ENCODE data around the gene AADACL2. TPM values are rescaled to one million over a fixed set of nuclear protein-coding genes. Genes with fewer than 3 reads are reported as not detected.

Gene AADACL2
- total and polyA plus RNA-seq, 4 donors: not detected

DNA sequence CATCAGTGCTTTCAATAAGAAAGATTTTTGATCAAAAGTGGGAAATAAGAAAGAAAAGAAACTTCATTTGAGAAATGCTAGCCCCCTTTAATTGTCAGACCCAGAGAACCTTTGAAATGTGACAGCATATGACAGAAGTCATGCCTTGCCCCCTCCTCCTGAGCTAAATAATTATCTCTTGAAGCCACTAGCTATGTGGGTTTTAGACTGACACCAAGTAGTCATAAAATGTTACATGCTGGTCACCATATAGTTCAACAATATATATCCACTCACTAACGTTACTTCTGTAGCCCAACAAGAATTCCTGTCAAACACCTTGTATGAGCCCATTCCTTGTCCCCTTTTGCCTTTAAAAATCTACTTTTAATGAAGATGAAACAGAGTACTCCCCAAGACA is 43.1 kb upstream of the AADACL2 start:
- WGBS: 90% methylated on average over 1 of the region's 1 CpG
- DNase-seq (ENCODE audit: low spot score): no peak
- H3K9me3 ChIP-seq (ENCODE audit: control insufficient read depth in 4 of 4, low read length in 3 of 4): no peaks in the 10 kb centered on the region
- H3K4me3 ChIP-seq (ENCODE audit: low read depth in 1 of 3, low read length in 3 of 3): no peak overlapping the region
- no peaks in the 10 kb centered on the region for H3K36me3 ChIP-seq (ENCODE audit: control insufficient read depth in 4 of 4, insufficient read depth in 3 of 4, low read depth in 1 of 4, low read length in 3 of 4)
- TF ChIP-seq SP1 (IDR thresholded peaks at IDR 0.05) (no peak), GABPA (IDR thresholded peaks at IDR 0.05 in 1 of 2, conservative IDR thresholded peaks at IDR 0.05 in 1 of 2) (no peak), ZBTB33 (IDR thresholded peaks at IDR 0.05) (no peak), FOXA1 (IDR thresholded peaks at IDR 0.05) (no peak), HNF4A (conservative IDR thresholded peaks at IDR 0.05) (no peak), NR2F2 (IDR thresholded peaks at IDR 0.05) (no peak)
- H3K9ac ChIP-seq (ENCODE audit: low read depth in 1 of 2, low read length in 2 of 2): no peak overlapping the region
- no peak overlapping the region for H3K27ac ChIP-seq (ENCODE audit: low read depth in 1 of 2, low read length in 2 of 2)
- H3K4me1 ChIP-seq (ENCODE audit: control insufficient read depth in 4 of 4, insufficient read depth in 4 of 4, low read length in 3 of 4): peaks cover 0 to 16% (median 7%) of the 10 kb centered on the region in 4 donors
- no peaks in the 10 kb centered on the region for H3K27me3 ChIP-seq (ENCODE audit: control insufficient read depth in 4 of 4, insufficient read depth in 4 of 4, low read length in 3 of 4)

- no peak for TF ChIP-seq HNF4G (IDR thresholded peaks at IDR 0.05)
- no peak for TF ChIP-seq NR2F2 (IDR thresholded peaks at IDR 0.05)
- TF ChIP-seq JUND (IDR thresholded peaks at IDR 0.05): no peak
- TF ChIP-seq CTCF (IDR thresholded peaks at IDR 0.05; ENCODE audit: low read depth, low read length, missing input control): no peak
- TF ChIP-seq, protein P1, sequence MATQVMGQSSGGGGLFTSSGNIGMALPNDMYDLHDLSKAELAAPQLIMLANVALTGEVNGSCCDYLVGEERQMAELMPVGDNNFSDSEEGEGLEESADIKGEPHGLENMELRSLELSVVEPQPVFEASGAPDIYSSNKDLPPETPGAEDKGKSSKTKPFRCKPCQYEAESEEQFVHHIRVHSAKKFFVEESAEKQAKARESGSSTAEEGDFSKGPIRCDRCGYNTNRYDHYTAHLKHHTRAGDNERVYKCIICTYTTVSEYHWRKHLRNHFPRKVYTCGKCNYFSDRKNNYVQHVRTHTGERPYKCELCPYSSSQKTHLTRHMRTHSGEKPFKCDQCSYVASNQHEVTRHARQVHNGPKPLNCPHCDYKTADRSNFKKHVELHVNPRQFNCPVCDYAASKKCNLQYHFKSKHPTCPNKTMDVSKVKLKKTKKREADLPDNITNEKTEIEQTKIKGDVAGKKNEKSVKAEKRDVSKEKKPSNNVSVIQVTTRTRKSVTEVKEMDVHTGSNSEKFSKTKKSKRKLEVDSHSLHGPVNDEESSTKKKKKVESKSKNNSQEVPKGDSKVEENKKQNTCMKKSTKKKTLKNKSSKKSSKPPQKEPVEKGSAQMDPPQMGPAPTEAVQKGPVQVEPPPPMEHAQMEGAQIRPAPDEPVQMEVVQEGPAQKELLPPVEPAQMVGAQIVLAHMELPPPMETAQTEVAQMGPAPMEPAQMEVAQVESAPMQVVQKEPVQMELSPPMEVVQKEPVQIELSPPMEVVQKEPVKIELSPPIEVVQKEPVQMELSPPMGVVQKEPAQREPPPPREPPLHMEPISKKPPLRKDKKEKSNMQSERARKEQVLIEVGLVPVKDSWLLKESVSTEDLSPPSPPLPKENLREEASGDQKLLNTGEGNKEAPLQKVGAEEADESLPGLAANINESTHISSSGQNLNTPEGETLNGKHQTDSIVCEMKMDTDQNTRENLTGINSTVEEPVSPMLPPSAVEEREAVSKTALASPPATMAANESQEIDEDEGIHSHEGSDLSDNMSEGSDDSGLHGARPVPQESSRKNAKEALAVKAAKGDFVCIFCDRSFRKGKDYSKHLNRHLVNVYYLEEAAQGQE (IDR thresholded peaks at IDR 0.05): no peak
- TF ChIP-seq FOXA2 (IDR thresholded peaks at IDR 0.05): no peak
- no peak for TF ChIP-seq HNF4A (conservative IDR thresholded peaks at IDR 0.05)
- no peak for TF ChIP-seq GABPA (IDR thresholded peaks at IDR 0.05 in 1 of 2, conservative IDR thresholded peaks at IDR 0.05 in 1 of 2)
- no peak for TF ChIP-seq FOXA1 (IDR thresholded peaks at IDR 0.05)
- no peak for TF ChIP-seq ZBTB33 (IDR thresholded peaks at IDR 0.05)
- no peak for TF ChIP-seq TAF1 (conservative IDR thresholded peaks at IDR 0.05)
- no peak for TF ChIP-seq SP1 (IDR thresholded peaks at IDR 0.05)
- no peak for TF ChIP-seq EGR1 (IDR thresholded peaks at IDR 0.05; ENCODE audit: low read depth in 2 of 2)
- TF ChIP-seq RXRA (IDR thresholded peaks at IDR 0.05): no peak
- H3K9ac ChIP-seq (ENCODE audit: low read depth in 1 of 2, low read length in 2 of 2): no peak overlapping the region
- H3K27me3 ChIP-seq (ENCODE audit: control insufficient read depth in 4 of 4, insufficient read depth in 4 of 4, low read length in 3 of 4): no peaks in the 10 kb centered on the region
- DNase-seq (ENCODE audit: low spot score): no peak
- H3K9me3 ChIP-seq (ENCODE audit: control insufficient read depth in 4 of 4, low read length in 3 of 4): no peaks in the 10 kb centered on the region
- no peak overlapping the region for H3K4me3 ChIP-seq (ENCODE audit: low read depth in 1 of 3, low read length in 3 of 3)
- H3K36me3 ChIP-seq (ENCODE audit: control insufficient read depth in 4 of 4, insufficient read depth in 3 of 4, low read depth in 1 of 4, low read length in 3 of 4): no peaks in the 10 kb centered on the region
- H3K4me1 ChIP-seq (ENCODE audit: control insufficient read depth in 4 of 4, insufficient read depth in 4 of 4, low read length in 3 of 4): no peaks in the 10 kb centered on the region
- WGBS: 80% methylated on average over 5 of the region's 5 CpGs
- H3K27ac ChIP-seq (ENCODE audit: low read depth in 1 of 2, low read length in 2 of 2): no peak overlapping the region
Observed at GRCh38 chr3:151697496-151697895, 36.2 kb upstream of the AADACL2 start.

All from liver (tissue), 9 donors.